ENCODE measurements around the gene CAPN5. TPM values are rescaled to one million over a fixed set of nuclear protein-coding genes. Genes with fewer than 3 reads are reported as not detected.

CAPN5 gene
- total and polyA plus RNA-seq, 10 of the 15 experiments (the other 5 are each of a cell fraction or from before 2014, with no cell fraction given), result 0.02 to 0.33 (median 0.07) TPM; not detected in 3

DNA sequence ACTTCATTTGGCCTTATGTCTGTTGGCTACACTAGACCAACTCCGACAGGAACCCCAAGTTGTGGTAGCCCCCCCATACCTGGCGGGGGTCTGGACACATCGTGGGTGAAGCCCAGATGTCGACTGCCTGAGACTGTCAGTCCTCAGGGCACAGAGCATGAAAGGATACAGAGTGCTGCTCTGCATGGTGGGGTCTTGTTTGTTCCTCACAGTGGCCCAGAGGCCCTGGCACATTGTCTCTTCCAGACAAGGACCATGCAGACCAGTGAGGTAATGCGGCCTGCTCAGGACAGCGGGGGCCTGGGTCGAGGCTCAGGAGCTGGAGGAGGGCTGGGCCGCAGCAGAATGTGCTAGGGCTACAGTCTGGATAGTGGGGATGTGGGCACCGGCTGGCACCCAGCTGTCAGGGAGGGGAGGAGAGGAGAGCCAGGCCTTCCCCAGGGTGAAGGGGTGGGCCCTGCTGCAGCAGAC, 14.6 kb downstream of the CAPN5 start:
- ChIA-PET CTCF (interaction anchor here (1.9 to 2.5 kb wide), 3 partner anchors 10 to 162 kb away, joined by 8 to 13 read pairs (median 10); no protein-coding TSS in a partner anchor), POLR2A (no interaction called here), SMC1A (ENCODE audit: uncharacterized antibody, unreplicated experiment) (interaction anchor here (0.6 to 4.5 kb wide), 3 partner anchors 9 to 507 kb away, joined by 3 to 24 read pairs (median 3); no protein-coding TSS in a partner anchor), RAD21 (ENCODE audit: unreplicated experiment) (interaction anchor here (1.2 kb wide), 1 partner anchor 10 kb away, joined by 5 read pairs; no protein-coding TSS in a partner anchor)
- no peak for DNase-seq (ENCODE audit: low read depth, low spot score)
- no peaks in the 10 kb centered on the region for H3K79me2 ChIP-seq (ENCODE audit: control insufficient read depth, insufficient read depth, low read length)
- H3K9ac ChIP-seq (ENCODE audit: control insufficient read depth, insufficient read depth, low read length), result no peak overlapping the region
- peaks cover 14% of the 10 kb centered on the region for H3K4me1 ChIP-seq (ENCODE audit: control insufficient read depth, insufficient read depth, low read length)
- no peak overlapping the region for H3K27ac ChIP-seq (ENCODE audit: control insufficient read depth, insufficient read depth)
- H2AFZ ChIP-seq (ENCODE audit: control insufficient read depth, low read depth, low read length), result no peak overlapping the region
- H3K4me3 ChIP-seq, result no peak overlapping the region
- WGBS (ENCODE audit: insufficient coverage, insufficient replicate concordance, low lambda C conversion rate, missing lambda C conversion rate), result 46% methylated on average over 9 of the region's 9 CpGs
- no TSS peak for BruUV-seq (replicated peaks)
- no peak for ATAC-seq
- H3K4me2 ChIP-seq (ENCODE audit: control insufficient read depth, insufficient read depth), result no peak overlapping the region
- no peaks in the 10 kb centered on the region for H3K36me3 ChIP-seq (ENCODE audit: control insufficient read depth in 2 of 2, insufficient read depth in 2 of 2, low read length in 1 of 2)
- no peak for FAIRE-seq
- TF ChIP-seq, protein P1, sequence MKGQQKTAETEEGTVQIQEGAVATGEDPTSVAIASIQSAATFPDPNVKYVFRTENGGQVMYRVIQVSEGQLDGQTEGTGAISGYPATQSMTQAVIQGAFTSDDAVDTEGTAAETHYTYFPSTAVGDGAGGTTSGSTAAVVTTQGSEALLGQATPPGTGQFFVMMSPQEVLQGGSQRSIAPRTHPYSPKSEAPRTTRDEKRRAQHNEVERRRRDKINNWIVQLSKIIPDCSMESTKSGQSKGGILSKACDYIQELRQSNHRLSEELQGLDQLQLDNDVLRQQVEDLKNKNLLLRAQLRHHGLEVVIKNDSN (IDR thresholded peaks at IDR 0.05; ENCODE audit: borderline replicate concordance, extremely low read length, insufficient read depth, low read depth, low read length), result no peak
- TF ChIP-seq, protein P2, sequence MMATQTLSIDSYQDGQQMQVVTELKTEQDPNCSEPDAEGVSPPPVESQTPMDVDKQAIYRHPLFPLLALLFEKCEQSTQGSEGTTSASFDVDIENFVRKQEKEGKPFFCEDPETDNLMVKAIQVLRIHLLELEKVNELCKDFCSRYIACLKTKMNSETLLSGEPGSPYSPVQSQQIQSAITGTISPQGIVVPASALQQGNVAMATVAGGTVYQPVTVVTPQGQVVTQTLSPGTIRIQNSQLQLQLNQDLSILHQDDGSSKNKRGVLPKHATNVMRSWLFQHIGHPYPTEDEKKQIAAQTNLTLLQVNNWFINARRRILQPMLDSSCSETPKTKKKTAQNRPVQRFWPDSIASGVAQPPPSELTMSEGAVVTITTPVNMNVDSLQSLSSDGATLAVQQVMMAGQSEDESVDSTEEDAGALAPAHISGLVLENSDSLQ (IDR thresholded peaks at IDR 0.05), result no peak
- no peaks in the 10 kb centered on the region for H4K20me1 ChIP-seq (ENCODE audit: control insufficient read depth, insufficient read depth)
- in situ Hi-C loops (cut with MboI) (no loop called here), intact Hi-C loops (cut with micrococcal nuclease; ENCODE audit: unreplicated experiment) (no loop called here)
- no peaks in the 10 kb centered on the region; the same call in 2 of the 3 replicates for H3K9me3 ChIP-seq (replicated peaks; ENCODE audit: control insufficient read depth, insufficient read depth, low read length)
- H3K27me3 ChIP-seq (replicated peaks in 1 of 2; ENCODE audit: control insufficient read depth in 2 of 2, insufficient read depth in 2 of 2, low read length in 1 of 2), result no peaks in the 10 kb centered on the region
